Activated T-helper 1 cell treated with Interleukin-2 at 50 U/mL for 16 hours (primary cell): ENCODE data around the gene IGLON5.
A peak's percentile ranks its signal among the peaks of the same experiment; 100 is the strongest.

Experiments
- DNase-seq: peaks from one replicate; pipeline ENCODE4 v3.0.0-alpha.2; 2020; ENCODE audit warnings: low read depth

Gene IGLON5

DNA sequence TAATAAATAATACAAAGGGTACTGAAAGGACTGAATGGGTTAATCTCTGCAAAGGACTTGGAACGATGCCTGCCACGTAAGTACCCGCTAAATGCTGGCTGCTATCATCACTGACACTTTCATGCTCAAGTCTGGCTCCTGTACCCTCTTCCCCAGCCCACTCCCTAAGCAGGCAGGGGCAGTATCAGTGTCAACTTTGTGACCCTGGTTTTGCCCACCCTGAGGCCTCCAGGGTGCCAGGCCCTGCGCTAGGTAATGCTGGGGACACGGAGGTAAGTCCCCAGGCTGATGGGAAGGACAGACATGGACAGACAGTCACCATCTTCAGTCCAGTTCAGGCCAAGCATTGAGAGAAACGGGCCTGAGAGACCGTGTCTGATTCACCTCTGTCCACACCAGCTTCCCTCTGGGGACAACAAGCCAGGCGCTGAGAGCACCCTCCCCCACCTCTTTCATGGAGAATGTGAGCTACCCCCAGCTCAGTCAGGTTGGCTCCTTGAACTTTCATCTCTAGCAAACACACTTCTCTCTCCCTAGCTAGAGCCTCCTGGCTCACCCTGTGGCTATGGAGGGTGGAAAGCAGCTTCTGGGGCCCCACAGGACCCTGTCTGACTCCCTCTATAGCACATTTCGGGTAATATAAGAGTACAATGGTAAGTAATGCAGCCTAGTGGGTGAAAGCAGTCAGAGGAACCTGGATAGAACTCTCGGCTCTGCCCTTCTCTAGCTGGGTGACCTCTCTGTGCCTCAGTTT lies 53.9 kb downstream of the IGLON5 start:
- DNase-seq: no peak

DNA sequence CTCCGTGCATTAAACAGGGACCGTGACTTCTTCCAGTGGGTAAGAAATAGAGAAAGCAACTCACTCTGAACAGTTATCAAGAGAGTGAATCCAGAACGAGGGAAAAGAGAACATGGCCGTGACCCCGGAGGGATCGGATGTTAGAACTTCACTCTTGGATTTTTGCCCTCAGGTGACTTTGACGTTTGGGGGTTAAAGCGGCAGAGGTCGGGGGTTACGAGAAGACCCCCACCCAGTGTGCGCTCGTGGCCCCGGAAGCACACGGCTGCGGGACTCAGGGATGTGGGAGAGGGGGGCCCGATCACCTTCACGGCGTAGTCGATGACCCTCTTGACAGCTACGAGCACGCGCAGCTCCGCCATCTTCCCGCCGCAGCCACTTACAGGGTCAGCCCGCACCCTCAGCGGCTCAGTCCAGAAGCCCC lies 54.5 kb downstream of the IGLON5 start, which contains the start of gene ETFB:
ETFB (minus strand) TSS at position 424 of the 424 bp plus-strand sequence; CDS start at position 362, 62 bp downstream.
- DNase-seq: no peak

DNA sequence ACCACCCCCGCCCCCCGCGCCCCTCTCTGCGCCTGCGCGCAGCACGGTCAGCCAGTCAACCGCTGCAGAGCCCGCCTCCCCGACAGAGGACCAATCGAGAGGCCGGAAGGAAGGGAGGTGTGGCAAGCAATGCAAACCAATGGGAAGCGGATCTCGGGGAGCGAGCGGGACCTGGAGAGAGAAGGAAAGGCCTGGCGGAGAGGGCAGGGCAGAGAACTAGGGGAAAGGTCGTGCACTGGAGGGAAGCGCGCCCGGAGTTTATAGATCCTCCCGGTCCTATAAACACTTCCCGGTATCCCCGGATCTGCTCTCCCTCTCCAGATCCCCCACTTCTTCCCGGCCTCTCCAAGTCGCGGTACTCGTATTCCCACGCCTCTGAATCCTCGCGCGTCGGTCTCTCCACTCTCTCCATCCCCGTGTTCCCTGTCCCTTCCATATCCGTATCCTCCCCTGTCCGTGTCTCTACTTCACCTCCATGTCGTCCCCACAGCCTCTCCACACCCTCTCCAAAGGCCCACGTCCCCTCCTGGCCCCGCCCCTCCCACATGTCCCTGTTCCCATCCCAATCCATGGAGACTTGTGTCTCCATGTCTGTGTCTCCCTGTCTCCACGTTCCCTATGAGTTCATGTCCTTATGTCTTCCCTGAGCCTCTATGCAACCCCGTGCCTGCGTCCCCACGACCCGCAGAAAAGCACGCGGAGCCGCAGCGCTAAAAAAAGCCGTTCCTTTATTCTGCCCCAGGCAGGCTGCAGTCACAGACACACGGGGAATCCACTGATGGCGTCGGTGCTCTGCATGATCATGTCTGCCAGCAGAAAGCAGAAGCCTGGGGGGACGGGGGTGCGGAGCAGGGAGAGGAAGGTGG lies 55.2 kb downstream of the IGLON5 start:
- DNase-seq: peak; percentile 83

DNA sequence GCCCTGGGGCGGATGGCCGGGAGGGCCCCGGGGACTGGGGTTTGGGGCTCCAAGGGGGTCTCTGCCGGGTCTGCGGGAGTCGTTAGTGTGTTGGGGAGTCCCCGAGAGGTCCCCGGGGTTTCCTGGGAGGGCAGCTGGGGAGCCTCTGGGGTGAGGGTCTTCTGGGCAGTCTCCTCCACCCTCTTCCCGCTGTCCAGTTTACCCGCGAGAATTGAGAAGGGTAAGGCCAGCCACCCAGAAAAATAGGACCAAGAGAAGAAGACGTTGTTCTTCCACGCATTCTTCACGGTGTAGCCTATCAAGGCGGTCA lies 55.8 kb downstream of the IGLON5 start:
- no peak for DNase-seq

DNA sequence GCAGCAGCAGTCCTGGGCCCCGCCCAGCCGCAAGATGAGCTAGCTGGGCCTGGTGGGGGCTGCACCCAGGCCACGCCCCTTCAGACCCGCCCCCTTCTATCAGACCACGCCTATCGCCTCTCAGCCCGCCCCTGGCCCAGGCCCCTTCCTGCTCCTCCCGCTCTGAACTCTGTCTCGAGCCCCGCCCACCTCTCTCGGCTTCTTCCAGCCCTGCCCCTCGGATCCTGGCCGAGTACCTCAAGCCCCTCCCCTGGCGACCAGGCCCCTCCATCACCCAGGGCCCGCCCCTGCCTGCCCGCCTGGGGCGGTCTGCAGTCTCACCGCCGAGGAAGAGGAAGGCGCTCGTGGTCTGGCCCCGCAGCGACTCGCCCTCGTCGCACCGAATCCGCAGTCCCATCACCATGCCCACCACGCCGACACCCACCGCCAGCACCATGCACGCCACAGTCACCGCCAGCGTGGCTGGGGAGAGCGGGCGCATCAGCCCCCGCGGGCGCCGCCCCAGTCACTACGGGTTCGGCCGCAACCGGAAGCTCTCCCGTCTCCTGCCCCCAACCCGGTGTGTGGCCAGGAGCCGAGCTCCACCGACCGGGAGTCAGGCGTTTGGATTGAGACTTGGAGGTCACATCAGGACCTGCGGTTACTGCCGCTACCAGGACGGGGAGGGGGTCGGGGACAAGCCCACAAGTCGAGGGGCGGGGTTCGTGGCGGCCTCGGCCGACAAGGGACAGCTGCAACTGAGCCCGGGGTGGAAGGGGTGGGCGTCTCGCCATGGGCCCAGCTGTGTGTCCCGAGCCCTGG lies 56.3 kb downstream of the IGLON5 start:
- peak; percentile 89 for DNase-seq

DNA sequence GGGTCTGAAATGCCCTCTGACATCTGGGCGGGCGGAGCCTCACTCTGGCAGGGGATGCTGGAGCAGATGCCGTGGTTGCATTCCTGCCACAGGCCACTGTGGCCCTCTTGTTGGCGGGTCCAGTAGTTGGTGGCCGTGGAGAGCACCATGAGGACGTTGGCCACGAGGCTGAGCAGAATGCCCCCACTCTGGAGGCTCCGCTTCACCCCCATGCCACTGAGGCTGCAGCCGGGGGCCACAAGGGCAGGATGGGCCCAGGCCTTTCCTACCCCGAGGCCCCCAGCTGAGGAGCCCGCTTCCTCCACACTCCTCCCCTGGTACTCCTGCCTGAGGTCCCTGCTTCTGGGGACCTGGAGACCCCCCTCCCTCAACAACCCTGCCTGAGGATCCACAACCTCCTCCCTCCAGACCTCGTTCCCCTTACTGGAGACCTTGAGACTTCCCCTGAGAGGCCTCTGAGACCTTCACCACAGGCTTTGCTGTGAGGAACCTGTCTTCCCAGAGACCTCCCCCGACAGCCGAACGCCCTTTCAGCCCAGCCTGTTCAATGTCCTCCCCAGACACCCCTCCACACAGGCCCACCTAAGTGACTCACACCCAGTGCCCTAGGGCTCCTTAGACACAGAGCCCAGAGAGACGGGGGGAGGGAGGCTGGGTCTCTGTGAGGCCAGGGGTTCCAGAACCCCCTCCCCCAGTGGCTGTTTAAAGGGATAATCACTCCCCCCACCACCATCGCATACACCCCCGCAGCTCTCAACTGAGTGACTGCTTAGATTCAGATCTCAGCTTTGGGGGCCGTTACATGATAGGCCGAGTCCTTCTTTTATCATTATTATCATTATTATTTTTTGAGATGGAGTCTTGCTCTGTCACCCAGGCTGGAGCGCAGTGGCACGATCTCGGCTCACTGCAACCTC lies 57.2 kb downstream of the IGLON5 start, which contains the start of gene CLDND2:
CLDND2 (minus strand) TSS at position 638 of the 917 bp plus-strand sequence; CDS start at position 212, 426 bp downstream.
- DNase-seq: no peak

DNA sequence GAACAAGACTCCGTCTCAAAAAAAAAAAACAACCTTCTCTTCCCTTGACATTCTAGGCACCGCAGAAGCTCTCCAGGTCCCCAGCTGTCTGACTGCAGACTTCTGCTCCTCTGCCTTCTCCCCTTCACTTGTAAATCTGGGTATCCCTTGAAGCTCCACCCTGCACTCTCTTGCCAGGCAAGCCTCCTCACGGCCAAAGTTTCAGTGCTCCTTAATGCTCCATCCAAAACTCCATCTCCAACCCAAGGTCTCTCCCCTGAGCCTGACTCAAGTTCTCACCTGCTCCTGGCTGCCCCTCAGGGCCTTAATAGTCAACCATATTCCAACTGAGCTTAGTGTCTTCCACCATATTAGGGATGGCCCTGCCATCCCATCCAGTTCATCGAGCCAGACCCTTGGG lies 58.8 kb downstream of the IGLON5 start:
- DNase-seq: no peak

DNA sequence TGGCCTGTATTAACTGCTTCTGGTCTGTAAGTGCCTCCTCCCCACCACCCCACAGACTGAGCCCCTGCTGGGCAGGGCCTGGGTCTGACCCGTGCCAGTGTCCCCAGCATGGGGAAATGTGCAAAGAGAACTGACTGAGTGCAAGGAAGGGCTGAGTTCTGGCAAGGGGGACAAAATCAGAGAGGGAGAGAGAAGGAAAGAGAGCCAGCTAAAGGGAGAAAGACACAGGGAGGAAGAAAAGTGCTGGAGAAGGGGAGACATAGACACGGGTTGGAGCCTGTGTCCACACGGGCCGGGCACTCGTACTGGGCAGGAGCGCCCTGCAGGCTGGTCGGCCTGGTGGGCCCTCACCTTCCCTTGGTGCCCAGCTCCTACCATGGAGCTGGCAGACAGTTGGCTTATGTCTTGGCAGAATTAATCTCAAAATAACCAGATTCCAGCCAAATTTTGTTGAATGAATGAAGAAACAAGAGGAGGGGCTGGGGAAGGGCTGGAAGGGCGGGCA lies 59.8 kb downstream of the IGLON5 start:
- no peak for DNase-seq

DNA sequence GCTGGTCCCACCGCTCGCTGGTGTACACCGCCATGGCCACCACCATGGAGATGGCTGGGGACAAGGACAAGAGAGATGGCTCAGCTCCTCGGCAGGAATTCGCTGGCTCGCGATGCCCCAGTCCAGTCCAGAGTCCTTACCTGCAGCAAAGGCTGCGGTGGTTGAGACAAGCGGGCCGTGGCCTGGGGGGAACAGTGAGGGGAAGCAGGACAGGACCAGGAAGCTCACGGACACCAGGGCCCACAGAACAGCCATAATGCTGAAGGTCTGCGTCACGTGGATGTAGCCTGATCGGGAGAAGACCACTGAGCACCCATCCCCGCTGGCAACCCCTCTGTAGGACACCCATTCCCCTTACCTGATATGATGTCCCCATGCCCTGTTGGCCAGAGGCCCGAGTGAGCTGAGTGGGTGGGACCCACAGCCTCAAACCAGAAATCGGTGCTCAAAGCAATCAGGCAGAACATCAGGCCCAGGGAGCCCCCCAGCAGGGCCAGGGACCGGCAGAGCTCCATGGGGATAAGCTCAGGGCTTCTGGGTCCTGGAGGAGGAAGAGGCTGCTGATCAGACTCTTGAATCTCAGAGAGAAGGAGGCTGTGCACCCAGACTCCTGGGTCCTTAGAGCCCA lies 60.7 kb downstream of the IGLON5 start:
- DNase-seq: no peak

DNA sequence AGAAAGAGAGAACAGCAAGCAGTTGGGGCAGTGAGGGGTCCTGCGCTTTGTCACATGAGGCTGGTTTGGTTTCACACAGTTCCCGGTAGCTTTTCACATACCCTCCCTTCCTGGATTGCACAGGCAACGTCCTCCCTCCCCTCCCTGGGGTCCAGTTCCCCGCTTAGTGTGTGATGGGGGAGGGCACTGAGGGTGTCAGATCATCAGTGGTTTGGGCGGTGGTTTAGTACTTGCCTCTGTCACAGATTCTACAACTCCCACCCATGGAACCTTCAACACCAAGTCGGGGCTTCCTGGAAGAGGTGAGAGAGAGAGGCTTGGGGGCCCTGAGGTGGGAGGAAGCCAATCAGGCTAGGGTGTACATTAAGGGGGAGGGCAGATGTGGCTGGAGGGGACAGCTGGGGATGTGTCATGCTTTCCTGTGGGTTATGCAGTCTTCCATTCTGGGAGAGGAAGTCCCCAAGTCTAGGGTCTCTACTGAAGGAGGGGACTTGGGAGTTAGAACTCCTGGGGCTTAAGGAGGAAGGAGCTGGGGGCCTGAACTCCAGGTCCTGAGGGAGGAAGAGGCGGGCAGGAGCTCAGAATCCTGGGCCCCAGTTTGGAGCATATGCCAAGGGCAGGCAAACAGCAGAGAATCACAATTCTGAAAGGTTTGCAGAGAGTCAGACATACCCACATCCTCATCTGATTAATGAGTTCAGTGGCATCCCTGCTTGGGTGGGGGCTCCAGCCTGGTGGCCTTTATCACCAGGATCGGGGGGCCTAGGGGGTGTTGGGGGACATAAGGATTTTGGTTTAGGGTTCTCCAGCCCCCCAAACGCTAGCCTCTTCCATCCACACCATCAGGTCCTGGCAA lies 61.4 kb downstream of the IGLON5 start, which contains the start of gene NKG7:
NKG7 (minus strand) TSS at position 6 of the 856 bp plus-strand sequence. CDS start 119 bp downstream, outside the sequence.
- peak; percentile 46 for DNase-seq

DNA sequence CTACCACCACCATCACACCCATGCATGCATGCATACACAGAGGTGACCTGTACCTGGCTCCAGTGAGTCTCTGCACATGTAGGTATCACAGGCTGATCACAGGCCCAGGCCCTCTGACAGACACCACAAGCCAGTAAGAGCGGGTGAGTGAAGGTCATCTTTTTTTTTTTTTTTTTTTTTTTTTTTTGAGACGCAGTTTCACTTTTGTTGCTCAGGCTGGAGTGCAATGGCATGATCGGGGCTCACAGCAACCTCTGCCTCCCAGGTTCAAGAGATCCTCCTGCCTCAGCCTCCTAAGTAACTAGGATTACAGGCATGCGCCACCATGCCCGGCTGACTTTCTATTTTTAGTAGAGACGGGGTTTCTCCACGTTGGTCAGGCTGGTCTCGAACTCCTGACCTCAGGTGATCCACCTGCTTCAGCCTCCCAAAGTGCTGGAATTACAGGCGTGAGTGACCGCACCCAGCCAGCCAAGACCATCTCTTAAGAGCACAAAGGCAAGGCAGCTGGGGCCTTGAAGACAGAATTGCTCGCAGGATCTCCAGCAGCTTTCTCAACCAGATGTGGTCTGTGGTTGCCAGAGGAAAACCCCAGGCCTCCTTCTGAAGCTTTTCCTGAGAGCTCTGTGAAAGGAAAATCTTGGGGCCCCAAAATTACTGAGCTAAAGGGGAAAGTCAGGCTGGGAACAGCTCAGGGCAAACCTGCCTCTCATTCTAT lies 64.2 kb downstream of the IGLON5 start:
- no peak for DNase-seq

DNA sequence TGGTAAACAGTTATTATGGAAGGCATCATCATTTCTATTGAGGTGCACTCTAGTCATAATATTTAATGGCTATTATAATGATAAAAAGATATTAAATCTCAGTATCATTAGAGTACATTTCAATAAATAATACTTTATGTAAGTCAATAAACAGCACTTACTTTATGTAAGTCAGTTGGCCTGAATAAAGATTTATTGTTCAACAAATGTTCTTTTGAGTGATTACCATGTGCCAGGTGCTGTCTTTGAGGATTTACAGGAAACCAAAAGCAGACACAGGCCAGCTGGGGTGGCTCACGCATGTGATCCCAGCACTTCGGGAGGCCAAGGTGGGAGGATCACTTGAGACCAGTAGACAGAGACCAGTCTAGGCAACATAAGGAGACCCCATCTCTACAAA lies 66.0 kb downstream of the IGLON5 start:
- DNase-seq: no peak

DNA sequence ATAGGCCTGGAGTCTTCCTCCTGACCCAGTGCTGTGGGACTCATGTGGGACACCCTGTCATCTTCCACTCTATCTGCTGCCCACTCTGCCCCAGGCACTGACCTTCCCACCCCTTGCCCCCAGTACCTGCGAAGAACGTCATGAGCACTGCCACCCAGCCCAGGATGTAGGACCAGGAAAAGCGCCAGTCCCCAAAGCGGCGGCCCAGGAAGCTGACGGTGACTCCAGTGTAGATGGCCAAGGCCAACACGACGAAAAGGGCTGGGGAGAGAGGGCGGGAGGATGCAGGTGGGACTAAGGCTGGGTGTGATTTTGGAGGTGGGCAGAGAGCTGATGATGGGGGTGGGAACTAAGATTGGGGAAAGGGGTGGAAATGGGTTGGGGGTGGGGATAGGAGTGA lies 68.9 kb downstream of the IGLON5 start:
- DNase-seq: no peak
